Measurements from ENCODE around the gene IMPDH1. TPM values are rescaled to one million over a fixed set of nuclear protein-coding genes. Genes with fewer than 3 reads are reported as not detected.

Gene IMPDH1
- total and polyA plus RNA-seq, 9 of the 15 experiments (the other 6 are each of a cell fraction or from before 2014, with no cell fraction given), result 0.80 to 118 (median 64.3) TPM

DNA sequence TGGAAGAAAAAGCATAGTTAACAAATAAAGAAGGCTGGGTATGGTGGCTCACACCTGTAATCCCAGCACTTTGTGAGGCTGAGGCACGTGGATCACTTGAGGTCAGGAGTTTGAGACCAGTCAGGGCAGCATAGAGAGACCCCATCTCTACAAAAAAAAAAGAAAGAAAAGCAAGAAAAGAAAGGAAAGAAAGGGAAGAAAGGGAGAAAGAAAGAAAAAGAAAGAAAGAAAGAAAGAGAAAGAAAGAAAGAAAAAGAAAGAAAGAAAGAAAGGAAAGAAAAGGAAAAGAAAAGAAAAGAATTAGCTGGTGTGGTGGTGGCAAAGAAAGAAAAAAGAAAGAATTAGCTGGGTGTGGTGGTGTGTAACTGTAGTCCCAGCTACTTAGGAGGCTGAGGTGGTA is 42.8 kb upstream of the IMPDH1 start (continued):
- TF ChIP-seq ZKSCAN3 (CRISPR knock-in tag; IDR thresholded peaks at IDR 0.05) (no peak), GTF2A2 (tag; IDR thresholded peaks at IDR 0.05) (no peak), XRCC5 (IDR thresholded peaks at IDR 0.05; ENCODE audit: low read depth, low read length) (no peak), NCOA4 (IDR thresholded peaks at IDR 0.05; ENCODE audit: partially characterized antibody) (peak; percentile 6), MAFK (IDR thresholded peaks at IDR 0.05; ENCODE audit: low read length) (no peak), STAG1 (CRISPR knock-in tag; IDR thresholded peaks at IDR 0.05; ENCODE audit: borderline replicate concordance) (no peak), ZFP30 (CRISPR knock-in tag; IDR thresholded peaks at IDR 0.05; ENCODE audit: borderline replicate concordance) (no peak), PHF8 (IDR thresholded peaks at IDR 0.05; ENCODE audit: borderline replicate concordance, low read length) (no peak), GABPB1 (CRISPR knock-in tag; IDR thresholded peaks at IDR 0.05) (no peak), NELFE (IDR thresholded peaks at IDR 0.05; ENCODE audit: insufficient read depth, insufficient read length) (no peak), MCM2 (IDR thresholded peaks at IDR 0.05; ENCODE audit: low read depth) (no peak), SMAD2 (IDR thresholded peaks at IDR 0.05; ENCODE audit: low read depth, low read length) (no peak), RBM22 (IDR thresholded peaks at IDR 0.05; ENCODE audit: low read depth, low read length, poor library complexity, severe bottlenecking) (no peak), POLR2B (IDR thresholded peaks at IDR 0.05; ENCODE audit: low read depth, partially characterized antibody) (no peak), ZC3H4 (CRISPR knock-in tag; IDR thresholded peaks at IDR 0.05; ENCODE audit: borderline replicate concordance) (no peak)
- TF ChIP-seq, protein P1, sequence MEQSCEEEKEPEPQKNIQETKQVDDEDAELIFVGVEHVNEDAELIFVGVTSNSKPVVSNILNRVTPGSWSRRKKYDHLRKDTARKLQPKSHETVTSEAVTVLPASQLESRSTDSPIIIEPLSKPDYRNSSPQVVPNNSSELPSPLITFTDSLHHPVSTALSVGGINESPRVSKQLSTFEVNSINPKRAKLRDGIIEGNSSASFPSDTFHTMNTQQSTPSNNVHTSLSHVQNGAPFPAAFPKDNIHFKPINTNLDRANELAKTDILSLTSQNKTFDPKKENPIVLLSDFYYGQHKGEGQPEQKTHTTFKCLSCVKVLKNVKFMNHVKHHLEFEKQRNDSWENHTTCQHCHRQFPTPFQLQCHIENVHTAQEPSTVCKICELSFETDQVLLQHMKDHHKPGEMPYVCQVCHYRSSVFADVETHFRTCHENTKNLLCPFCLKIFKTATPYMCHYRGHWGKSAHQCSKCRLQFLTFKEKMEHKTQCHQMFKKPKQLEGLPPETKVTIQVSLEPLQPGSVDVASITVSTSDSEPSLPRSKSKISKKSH (CRISPR knock-in tag; IDR thresholded peaks at IDR 0.05), result no peak
- TF ChIP-seq, protein P2, sequence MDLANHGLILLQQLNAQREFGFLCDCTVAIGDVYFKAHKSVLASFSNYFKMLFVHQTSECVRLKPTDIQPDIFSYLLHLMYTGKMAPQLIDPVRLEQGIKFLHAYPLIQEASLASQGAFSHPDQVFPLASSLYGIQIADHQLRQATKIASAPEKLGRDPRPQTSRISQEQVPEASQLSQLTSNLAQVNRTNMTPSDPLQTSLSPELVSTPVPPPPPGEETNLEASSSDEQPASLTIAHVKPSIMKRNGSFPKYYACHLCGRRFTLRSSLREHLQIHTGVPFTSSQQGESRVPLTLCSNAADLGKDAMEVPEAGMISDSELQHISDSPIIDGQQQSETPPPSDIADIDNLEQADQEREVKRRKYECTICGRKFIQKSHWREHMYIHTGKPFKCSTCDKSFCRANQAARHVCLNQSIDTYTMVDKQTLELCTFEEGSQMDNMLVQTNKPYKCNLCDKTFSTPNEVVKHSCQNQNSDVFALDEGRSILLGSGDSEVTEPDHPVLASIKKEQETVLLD (IDR thresholded peaks at IDR 0.05), result no peak
- TF ChIP-seq, protein P3, sequence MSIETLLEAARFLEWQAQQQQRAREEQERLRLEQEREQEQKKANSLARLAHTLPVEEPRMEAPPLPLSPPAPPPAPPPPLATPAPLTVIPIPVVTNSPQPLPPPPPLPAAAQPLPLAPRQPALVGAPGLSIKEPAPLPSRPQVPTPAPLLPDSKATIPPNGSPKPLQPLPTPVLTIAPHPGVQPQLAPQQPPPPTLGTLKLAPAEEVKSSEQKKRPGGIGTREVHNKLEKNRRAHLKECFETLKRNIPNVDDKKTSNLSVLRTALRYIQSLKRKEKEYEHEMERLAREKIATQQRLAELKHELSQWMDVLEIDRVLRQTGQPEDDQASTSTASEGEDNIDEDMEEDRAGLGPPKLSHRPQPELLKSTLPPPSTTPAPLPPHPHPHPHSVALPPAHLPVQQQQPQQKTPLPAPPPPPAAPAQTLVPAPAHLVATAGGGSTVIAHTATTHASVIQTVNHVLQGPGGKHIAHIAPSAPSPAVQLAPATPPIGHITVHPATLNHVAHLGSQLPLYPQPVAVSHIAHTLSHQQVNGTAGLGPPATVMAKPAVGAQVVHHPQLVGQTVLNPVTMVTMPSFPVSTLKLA (conservative IDR thresholded peaks at IDR 0.05), result no peak
- TF ChIP-seq, protein P4, sequence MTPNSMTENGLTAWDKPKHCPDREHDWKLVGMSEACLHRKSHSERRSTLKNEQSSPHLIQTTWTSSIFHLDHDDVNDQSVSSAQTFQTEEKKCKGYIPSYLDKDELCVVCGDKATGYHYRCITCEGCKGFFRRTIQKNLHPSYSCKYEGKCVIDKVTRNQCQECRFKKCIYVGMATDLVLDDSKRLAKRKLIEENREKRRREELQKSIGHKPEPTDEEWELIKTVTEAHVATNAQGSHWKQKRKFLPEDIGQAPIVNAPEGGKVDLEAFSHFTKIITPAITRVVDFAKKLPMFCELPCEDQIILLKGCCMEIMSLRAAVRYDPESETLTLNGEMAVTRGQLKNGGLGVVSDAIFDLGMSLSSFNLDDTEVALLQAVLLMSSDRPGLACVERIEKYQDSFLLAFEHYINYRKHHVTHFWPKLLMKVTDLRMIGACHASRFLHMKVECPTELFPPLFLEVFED (CRISPR knock-in tag; conservative IDR thresholded peaks at IDR 0.05), result no peak
- TF ChIP-seq, protein P5, sequence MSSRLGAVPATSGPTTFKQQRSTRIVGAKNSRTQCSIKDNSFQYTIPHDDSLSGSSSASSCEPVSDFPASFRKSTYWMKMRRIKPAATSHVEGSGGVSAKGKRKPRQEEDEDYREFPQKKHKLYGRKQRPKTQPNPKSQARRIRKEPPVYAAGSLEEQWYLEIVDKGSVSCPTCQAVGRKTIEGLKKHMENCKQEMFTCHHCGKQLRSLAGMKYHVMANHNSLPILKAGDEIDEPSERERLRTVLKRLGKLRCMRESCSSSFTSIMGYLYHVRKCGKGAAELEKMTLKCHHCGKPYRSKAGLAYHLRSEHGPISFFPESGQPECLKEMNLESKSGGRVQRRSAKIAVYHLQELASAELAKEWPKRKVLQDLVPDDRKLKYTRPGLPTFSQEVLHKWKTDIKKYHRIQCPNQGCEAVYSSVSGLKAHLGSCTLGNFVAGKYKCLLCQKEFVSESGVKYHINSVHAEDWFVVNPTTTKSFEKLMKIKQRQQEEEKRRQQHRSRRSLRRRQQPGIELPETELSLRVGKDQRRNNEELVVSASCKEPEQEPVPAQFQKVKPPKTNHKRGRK (tag; IDR thresholded peaks at IDR 0.05), result peak; percentile 98
- TF ChIP-seq, protein P6, sequence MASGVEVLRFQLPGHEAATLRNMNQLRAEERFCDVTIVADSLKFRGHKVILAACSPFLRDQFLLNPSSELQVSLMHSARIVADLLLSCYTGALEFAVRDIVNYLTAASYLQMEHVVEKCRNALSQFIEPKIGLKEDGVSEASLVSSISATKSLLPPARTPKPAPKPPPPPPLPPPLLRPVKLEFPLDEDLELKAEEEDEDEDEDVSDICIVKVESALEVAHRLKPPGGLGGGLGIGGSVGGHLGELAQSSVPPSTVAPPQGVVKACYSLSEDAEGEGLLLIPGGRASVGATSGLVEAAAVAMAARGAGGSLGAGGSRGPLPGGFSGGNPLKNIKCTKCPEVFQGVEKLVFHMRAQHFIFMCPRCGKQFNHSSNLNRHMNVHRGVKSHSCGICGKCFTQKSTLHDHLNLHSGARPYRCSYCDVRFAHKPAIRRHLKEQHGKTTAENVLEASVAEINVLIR (CRISPR knock-in tag; IDR thresholded peaks at IDR 0.05), result no peak
